Stimulated activated CD8-positive, alpha-beta memory T cell treated with anti-CD3 and anti-CD28 coated beads, Interleukin-7, amount 100 ng/mL, for 48 hours (primary cell): ENCODE measurements around the gene TLE5.
A peak's percentile ranks its signal among the peaks of the same experiment; 100 is the strongest.
"Not testable (repeated sequence)": the region's sequence is repeated elsewhere in the genome, so short reads cannot be mapped to it uniquely, and the experiment has no call there.

Source experiments
- DNase-seq, 2 donors: peaks; one replicate each; pipeline ENCODE4 v3.0.0-alpha.2; 2020; ENCODE audit warnings: low read depth in 1 of 2; ENCODE audit errors: extremely low read depth in 1 of 2

TLE5 gene

DNA sequence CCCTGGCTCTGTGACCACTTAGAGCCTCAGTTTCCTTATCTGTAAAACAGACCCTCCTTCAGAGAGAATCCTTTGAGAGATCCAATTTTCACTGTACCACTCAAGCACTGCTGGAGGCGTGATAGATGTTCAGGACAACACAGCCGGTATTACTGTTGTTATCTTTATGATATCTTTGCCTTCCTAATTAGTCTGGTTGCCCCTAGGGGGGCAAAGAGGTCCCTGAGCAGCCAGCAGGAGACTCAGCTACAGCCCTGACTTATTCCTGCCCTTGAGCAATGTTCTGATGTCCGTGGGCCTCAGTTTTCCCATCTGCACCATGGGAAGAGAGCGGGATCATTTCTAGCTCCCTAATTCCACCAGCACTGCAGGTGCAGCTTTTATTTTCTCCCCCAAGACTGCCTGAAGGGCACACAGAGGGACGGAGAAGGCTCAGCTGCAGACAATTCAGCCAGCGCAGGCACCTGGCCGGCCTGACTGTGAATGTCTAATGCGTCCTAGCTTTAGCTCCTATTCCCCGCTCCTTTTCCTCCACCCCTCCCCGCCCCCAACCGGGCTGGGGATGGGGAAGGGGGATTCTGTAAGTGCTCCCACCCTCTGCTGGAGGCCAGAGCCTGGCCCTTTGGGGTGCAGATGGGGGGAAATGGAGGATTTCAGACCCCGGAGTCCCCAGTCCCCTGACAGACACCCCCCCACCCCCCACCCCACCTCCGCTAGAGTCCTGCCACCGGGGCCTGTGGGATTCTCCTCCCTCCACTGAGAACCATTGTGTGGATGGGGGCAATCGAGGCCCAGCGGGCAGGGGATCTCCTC, 16.2 kb downstream of the TLE5 start:
- no peak for DNase-seq

DNA sequence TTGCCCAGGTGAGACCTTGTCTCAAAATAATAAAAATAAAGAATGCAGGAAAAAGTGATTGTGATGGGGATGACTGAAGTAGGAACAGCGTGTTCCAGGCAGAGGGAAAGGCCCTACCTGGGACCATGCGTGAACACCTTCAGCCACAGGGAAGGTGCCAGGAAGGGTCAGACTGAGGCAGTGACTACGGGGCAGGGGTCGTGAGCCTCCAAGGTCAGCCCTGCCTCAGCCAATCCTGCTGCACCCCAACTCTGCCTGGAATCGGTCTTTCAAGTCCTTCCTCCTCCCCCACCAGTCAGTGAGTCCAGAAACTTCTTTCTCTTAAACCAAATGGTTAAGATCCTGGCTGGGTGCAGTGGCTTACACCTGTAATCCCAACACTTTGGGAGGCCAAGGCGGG, 17.1 kb downstream of the TLE5 start:
- DNase-seq: no peak

DNA sequence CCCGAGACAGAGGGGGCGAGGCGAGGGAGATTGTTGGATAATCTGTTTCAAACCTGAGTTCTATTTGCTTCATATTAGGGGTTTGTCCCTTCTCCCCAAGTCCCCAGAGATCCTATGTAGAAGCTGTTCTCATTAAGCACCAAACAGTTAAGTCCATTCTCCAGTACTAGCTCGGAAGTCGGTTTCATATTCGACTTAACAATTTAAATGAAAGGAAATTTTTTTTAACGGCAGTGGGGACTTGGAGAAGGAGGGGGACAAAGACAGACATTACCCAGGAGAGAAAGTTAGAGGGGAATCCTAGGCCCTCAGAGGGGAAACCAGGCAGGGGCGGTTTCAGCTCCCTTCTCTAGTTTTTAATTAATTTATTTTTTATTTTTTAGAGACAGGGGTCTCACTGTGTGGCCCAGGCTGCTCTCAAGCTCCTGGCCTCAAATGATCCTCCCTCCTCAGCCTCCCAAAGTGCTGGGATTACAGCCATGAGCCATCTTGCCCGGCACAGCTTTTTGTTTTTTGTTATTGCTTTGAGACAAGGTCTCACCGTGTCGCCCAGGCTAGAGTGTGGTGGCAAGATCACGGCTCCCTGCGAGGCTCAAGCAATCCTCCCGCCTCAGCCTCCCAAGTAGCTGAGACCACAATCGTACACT, 19.6 kb downstream of the TLE5 start:
- no peak for DNase-seq

DNA sequence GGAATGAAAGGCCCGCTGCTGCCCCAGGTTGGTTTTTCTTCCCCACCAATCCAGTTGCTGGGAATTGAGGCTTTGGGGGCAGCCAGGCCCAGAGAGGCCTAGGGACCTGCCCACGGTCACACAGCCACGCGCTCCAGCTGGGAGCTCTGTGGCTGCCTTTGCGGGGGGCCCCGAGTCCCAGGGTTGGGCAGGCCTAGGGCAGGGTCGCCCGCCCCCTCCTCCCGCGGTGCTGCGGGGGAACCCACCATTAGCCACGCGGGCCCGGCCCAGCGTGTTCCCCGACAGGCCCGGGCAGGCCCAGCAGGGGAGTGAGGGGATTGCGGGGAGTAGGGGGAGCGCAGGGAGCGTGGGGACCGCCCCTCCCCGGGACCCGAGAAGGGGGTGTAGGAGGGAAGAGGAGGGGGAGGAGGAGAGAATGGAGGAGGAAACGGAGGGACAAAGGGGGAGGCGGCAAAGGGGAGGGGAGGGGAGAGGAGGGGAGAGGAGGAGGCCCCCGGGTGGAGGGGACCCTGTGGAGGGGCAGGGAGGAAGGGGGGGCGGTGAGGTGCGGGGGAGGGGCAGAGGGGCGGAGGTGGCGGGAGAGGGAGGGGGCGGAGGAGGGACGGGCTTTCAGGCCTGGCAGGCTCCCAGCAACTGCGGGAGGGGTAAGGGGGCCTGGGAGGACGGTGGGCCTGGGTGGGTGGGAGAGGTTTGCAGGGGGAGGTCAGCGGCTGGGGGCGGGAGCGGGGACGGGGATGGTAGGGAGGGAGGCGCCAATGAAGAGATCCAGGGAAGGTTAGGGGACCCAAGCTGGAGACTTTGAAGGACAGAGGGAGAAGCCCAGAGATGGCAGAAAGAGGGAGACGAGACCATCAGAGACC, 20.3 kb downstream of the TLE5 start:
- no peak for DNase-seq

DNA sequence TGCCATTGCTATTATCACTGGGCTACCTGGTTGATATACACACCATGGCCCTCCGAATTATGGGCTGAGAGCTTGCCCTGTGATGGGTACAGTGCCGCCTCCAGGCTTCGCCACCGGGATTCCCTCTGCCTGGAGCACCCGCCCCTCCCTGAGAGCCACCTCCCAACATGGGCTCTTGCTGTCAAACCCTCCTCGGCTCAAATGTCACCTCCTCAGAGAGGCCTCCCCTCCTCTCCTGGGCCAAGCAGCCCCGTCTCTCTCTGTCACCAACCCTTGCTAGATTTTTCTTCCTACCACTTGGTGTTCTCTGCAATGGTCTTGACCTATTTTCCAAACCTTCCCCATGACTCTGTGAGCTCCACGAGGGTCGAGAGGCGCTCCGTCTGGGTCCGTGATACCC, 21.0 kb downstream of the TLE5 start:
- no peak for DNase-seq

DNA sequence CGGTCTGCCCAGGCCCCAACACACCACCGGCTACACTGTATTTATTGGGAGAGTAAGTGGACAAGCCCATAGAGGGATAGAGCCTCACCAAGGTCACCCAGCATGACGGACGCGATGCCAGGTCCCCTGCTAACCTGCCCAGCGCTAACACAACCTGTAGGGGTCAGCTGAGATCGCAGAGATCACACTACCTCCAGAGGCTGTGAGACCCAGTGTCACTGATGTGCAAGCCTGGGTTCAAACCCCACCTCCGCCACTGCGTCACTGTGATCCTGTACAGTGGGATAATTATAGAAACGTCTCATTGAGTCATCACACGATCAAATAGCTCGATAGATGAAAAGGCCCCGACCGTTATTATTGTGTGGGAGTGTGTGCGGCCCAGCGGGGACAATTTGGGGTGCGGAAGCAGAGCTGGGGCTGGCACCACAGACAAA, 22.6 kb downstream of the TLE5 start:
- DNase-seq: no peak

DNA sequence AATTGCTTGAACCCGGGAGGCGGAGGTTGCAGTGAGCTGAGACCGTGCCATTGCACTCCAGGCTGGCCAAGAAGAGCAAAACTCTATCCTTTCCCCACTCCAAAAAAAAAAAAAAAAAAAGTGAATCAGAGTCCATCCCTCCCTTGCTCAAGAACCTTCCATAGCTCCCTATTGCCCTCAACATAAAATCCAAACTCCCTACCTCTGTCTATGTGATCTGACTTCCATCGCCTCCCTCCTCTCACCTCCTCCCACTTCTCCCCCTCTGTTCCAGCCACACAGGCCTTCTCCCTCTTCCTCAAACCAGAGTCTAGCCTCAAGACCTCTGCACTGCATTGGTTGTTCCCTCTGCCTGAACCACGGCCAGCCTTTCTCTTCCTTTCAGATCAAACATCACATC, 23.2 kb downstream of the TLE5 start:
- DNase-seq: no peak

DNA sequence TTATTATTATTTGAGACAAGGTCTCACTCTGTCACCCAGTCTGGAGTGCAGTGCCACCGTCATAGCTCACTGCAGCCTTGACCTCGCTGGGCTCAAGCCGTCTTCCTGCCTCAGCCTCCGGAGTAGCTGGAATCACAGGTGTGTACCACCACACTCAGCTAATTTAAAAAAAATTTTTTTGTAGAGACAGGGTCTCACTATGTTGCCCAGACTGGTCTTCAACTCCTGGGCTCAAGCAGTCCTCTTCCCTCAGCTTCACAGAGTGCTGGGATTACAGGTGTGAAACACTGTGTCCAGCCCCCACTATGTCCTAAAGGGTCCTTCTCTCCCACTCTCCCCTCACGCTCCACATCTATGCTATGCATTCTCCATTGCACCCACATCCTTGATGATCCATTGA, 24.1 kb downstream of the TLE5 start:
- DNase-seq: no peak

DNA sequence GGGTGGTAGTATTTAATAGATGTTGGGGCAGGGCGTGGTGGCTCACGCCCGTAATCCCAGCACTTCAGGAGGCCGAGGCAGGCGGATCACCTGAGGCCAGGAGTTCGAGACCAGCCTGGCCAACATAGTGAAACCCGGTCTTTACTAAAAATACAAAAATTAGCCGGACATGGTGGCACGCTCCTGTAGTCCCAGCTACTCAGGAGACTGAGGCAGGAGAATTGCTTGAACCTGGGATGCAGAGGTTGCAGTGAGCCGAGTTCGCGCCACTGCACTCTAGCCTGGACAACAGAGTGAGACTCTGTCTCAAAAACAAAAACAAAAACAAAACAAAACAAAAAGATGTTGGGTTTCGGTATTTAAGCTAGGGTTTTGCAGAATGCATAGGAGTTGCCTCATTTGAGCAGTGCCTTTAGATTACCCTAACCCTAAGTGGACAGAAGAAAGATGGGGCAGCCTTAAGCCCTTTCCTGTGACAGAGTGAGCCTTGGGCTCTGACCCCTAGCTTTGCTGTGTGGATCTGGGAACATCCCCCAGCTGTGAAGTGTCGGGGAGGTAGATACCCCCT, 25.2 kb downstream of the TLE5 start:
- DNase-seq: not testable (repeated sequence)

DNA sequence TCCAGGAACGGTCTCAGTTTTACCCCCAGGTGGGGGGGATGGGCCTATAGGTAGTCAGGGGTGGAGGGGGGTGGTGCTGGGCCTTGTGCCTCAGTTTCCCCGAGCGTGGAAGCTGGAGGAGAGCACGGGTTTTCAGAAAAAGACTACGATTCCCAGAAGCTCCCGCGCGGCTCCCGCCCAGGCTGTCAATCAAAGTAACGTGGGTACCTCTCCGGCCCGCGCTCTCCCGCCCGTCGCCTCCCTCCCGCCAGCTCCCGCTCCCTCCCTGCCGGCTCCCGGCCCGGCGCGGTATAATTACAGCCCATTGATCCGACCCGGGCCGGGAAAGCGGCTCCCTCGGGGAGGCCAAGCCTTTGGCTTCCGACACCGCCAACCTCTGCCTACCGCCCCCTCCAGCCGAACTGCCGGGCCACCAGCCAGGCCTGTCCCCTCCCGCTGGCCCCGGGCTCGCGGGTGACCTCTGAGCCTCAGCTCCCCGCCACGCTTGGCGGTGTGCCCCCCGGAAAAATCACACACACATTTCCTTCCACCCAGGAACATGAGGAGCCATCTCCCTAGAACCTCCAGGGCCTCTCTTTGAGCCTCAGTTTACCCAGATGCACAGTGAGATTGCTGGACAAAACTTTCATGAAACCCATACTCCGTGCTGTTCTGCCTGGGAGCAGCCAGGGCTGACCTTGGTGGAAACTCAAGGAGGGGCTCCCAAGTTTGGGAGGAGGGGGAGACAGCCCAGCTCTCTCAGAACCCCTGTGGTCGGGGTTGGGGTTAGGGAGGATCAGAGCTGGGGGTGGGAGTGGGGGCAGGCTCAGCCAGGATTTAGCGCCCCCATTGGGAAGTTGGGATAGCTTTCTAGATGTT, 25.9 kb downstream of the TLE5 start:
- DNase-seq: peak; percentile 69 to 76

DNA sequence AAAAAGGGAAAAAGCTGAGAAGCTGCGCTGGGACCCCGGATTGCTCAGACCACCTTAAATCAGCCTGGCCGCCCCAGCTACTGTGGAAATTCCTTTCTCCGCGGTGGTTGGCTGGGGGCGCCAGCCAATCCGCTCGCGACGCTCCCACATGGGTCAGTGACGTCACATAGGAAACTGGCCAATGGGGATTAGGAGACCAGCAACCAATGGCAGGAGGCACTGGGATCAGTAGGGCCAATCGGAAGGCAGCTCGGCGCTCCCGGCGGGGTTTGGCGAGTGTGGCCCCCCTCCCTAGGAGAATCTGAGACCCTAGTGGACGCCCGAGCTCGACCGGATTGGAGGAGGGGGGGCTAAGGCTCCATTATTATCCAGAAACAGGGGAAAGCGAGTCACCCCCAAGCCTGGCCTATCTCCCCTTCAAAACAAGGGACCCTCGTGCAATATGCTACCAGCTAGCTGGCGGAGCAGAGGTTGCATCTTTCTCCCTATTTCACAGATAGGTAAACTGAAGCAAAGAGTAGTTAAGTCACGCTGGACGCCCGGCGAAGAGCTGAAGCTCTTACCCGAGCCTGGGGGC, 26.7 kb downstream of the TLE5 start:
- peak; percentile 84 to 97 for DNase-seq

DNA sequence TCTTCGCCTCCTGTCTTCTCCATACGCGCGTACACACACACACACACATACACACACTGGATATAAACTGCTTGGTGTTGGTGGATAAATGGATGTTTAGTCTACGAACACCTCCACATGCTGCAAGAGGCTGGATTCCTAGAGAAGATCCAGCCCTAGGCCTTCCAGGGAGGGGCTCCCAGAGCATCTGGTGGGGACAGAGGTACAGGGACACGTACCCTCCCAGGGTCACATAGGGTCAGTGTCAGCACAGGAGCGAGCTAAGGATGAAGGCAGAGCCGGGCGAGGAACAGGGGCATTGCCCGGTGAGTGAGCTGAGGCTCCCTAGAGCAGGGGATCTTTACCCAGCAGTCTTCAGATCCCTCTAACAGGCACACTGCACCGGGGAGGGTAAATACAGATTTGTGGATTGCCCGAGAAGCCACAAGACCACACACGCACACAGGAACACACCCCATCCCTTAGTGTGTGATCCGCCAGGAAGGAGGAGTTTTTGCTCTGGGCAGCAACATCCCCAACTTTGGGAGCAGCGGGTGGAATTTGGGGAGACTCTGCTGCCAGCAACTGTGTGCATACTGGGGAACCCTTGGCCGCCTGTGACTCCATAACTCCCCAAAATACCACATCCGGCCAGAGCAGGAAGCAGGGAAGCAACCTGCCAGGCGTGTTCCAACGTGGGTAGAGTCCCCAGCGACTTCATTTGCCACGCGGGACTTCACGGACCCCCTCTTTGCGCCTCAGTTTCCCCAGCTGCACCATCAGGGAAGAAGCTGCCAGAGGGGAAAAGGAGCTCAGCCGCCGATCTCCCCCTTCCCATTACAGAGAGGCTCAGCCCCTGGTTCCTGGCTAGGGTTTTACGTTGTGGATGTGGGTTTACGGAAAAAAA, 27.4 kb downstream of the TLE5 start:
- DNase-seq: peak in 1 of 2 donors; percentile 24

DNA sequence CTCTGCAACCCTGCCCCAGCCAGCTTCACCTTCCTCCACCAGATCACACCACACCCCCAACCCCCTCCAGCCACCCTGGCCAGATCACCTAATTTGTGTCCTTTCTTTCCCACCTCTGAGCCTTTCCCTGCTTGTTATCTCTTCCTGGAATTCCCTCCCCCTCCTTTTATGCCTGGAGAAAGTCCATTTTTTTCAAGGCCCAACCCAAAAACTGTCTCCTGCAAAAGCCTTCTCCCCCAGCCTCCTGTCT, 28.0 kb downstream of the TLE5 start:
- no peak for DNase-seq

DNA sequence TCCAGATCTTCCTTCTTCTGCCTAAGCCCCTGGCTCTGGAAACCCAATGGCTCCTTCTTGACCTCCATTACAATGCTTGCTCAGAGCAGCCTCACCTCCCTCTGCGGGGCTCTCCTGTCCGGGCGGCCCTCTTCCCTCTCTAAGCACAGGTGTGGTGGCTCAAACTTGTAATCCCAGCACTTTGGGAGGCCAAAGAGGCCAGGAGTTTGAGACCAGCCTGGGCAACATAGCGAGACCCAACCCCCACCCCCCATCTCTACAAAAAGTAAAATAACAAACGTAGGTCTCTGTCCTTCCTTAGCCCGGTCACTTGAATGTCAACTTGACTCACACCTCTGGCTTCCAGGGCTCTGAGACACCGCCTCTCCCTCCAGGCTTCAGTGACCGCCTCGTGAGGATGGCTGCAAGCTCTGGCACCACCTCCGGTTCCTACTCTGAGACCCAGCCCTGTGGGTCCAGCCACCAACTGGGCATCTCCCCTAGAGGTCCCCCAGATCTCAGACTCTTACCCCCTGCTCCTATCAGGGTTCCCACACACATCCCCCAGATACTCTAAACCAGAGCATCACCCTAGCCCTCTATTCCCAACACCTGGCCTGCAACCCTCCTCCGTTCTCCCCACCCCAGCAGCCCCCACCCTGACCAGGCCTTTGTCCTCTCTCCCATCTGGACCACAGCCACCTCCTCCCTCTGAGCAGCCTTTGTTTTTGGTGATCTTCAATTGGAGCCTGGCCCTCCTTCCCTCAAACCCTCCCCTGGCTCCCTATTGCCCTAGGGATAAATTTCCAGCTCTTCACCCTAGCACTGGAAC, 28.5 kb downstream of the TLE5 start:
- DNase-seq: no peak

DNA sequence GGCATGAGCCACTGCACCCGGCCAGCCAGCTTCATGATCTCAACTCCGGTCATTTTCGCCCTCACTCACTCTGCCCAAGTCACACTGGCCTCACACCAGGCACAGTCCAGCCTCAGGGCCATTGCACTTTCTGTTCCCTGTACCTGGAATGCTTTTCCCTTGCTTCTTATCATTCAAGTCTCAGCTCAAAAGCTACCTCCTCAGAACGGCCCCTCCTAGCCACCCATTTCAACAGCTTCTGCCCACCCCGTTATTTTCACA, 30.8 kb downstream of the TLE5 start:
- no peak for DNase-seq

DNA sequence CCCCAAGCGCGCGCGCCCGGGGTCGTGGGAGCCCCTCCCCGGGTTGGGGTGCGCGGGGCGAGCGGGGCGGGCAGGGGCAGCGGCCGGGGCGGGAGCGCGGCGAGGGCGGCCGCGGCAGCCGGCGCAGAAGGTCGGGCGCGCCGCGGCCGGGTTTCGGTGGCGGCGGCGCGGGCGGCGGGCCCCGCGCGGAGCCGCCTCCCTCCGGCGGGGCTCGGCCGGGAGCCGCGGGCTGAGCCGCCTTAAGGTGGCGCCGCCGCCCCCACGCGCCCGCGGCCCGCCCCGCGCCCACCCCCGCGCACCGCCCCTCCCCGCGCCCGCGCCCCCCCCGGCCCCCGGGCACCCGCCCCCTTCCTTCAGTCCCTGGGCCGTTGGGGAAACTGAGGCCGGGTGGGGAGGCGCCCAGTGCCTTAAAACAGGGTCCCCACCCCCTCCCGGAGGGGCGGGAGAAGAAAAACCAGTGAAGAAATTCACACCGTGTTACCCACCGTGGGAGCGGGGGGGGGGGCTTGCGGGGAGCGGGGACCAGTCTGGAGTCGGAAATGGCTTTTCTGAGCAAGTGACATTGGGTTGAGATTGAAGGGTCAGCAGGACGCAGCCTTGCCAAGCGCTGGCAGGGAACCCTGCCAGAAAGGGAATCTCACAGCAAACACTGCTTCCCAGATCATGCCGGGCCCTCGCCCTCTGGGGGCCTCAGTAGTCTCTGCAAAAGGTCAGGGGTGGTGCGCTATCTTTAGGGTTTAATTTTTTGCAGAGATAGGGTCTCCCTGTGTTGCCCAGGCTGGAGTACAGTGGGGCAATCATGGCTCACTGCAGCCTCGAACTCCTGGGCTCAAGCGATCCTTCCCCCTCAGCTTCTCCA, 33.0 kb downstream of the TLE5 start, which contains the start of gene TLE2:
Gene TLE2 (minus strand): TSS at position 216 of the 859 bp plus-strand sequence. CDS start 376 bp downstream, outside the sequence.
- DNase-seq: no peak

DNA sequence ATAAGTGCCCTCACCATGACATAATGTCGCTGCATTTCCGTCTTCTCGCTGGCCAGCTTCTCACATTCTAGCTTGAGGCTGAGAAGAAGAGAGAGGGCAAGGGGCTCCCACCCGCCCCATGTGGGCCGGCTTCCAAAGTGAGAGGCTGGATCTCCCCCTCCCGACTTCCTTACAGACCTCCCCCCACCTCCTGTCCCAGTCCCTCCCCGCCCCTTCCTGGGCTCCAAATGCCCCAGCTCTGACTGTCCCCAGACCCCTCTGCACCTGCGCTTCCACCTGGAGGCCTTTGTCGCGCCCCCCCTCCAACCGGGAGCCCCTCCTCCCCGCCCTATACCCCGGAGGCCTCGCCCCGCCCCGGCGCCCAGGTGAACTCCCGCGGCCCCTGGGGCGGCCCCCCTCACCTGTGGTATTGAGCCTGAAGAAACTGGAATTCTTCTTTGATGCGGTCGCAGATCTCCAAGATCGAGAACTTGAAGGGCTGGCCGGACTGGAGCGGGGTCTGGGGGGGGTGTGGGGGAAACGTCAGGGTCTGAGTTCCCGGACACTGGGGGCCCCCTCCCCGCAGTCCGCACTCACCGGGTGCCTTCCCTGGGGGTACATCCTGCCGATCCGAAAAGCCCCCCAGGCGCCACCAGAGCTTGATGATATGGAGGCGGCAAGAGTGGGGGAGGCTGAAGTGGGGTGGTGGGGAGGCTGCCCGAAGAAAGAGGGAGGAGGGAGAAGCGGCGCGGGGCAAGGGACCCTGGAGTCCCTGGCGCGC, 33.8 kb downstream of the TLE5 start:
- no peak for DNase-seq
